ENCODE data around the gene KRTAP12-3.

Gene KRTAP12-3

GRCh38 chr21:44613386-44614155, 44.2 kb upstream of the KRTAP12-3 start:
- in situ Hi-C loops (cut with HindIII; ENCODE audit: low sequenced_read_pairs) = no loop called here
- DNase-seq (ENCODE audit: low read depth) = no peak
- H3K4me3 ChIP-seq (ENCODE audit: low read depth, low read length) = no peak overlapping the region
- no peak for TF ChIP-seq CTCF (IDR thresholded peaks at IDR 0.05; ENCODE audit: low read depth, low read length, missing control alignments)

GRCh38 chr21:44614161-44614631, 43.5 kb upstream of the KRTAP12-3 start:
- TF ChIP-seq CTCF (IDR thresholded peaks at IDR 0.05; ENCODE audit: low read depth, low read length, missing control alignments) = no peak
- in situ Hi-C loops (cut with HindIII; ENCODE audit: low sequenced_read_pairs) = no loop called here
- DNase-seq (ENCODE audit: low read depth) = no peak
- no peak overlapping the region for H3K4me3 ChIP-seq (ENCODE audit: low read depth, low read length)

GRCh38 chr21:44614961-44615391, 42.8 kb upstream of the KRTAP12-3 start:
- DNase-seq (ENCODE audit: low read depth) = no peak
- in situ Hi-C loops (cut with HindIII; ENCODE audit: low sequenced_read_pairs) = no loop called here
- no peak for TF ChIP-seq CTCF (IDR thresholded peaks at IDR 0.05; ENCODE audit: low read depth, low read length, missing control alignments)
- H3K4me3 ChIP-seq (ENCODE audit: low read depth, low read length) = no peak overlapping the region

- in situ Hi-C loops (cut with HindIII; ENCODE audit: low sequenced_read_pairs) = no loop called here
- no peak overlapping the region for H3K4me3 ChIP-seq (ENCODE audit: low read depth, low read length)
- no peak for TF ChIP-seq CTCF (IDR thresholded peaks at IDR 0.05; ENCODE audit: low read depth, low read length, missing control alignments)
- DNase-seq (ENCODE audit: low read depth) = no peak
These were observed 42.3 kb upstream of the KRTAP12-3 start for GRCh38 chr21:44615466-44615865.

- DNase-seq (ENCODE audit: low read depth) = no peak
- in situ Hi-C loops (cut with HindIII; ENCODE audit: low sequenced_read_pairs) = no loop called here
These were observed 41.7 kb upstream of the KRTAP12-3 start for GRCh38 chr21:44615911-44616590.

GRCh38 chr21:44616591-44616926, 41.2 kb upstream of the KRTAP12-3 start:
- H3K4me3 ChIP-seq (ENCODE audit: low read depth, low read length) = no peak overlapping the region
- no peak for TF ChIP-seq CTCF (IDR thresholded peaks at IDR 0.05; ENCODE audit: low read depth, low read length, missing control alignments)
- no peak for DNase-seq (ENCODE audit: low read depth)
- in situ Hi-C loops (cut with HindIII; ENCODE audit: low sequenced_read_pairs) = no loop called here

More at GRCh38 chr21:44615911-44616590, 41.7 kb upstream of the KRTAP12-3 start:
- TF ChIP-seq CTCF (IDR thresholded peaks at IDR 0.05; ENCODE audit: low read depth, low read length, missing control alignments) = no peak
- H3K4me3 ChIP-seq (ENCODE audit: low read depth, low read length) = no peak overlapping the region

Measured in astrocyte of the cerebellum (primary cell).